Heart left ventricle (tissue), 16 donors: ENCODE data around the gene BAIAP2. TPM values are rescaled to one million over a fixed set of nuclear protein-coding genes. Genes with fewer than 3 reads are reported as not detected.

Experiments
- ATAC-seq, 4 donors: fragments of 200-7000 bp; cut with Tn5 transposase; one replicate each; pipeline ENCODE4 v1.9.1; 2020 to 2022; ENCODE audit warnings: moderate library complexity in 4 of 4, mild to moderate bottlenecking in 3 of 4, moderate number of reproducible peaks in 1 of 4
- DNase-seq, 5 donors: peaks; one replicate each; pipeline ENCODE4 v3.0.0-alpha.2; 2020
- H3K27ac ChIP-seq, 12 donors: fragments of 200-600 bp; sonication (generic) in 4 of 12; one replicate each; pipeline versions ENCODE4 v1.5.0 to v1.8.0; 2016 to 2022; ENCODE audit warnings: mild to moderate bottlenecking in 2 of 12
- H3K27me3 ChIP-seq, 9 donors: fragments of 200-600 bp; sonication (generic) in 2 of 9; one replicate each; pipeline versions ENCODE4 v1.5.1 to v1.8.0; 2016 to 2022; ENCODE audit warnings: mild to moderate bottlenecking in 3 of 9
- H3K36me3 ChIP-seq, 9 donors: fragments of 200-600 bp; sonication (generic) in 2 of 9; one replicate each; pipeline versions ENCODE4 v1.5.0 to v1.8.0; 2018 to 2022; ENCODE audit warnings: mild to moderate bottlenecking in 2 of 9
- H3K4me1 ChIP-seq, 12 donors: fragments of 200-600 bp; sonication (generic) in 4 of 12; one replicate each; pipeline versions ENCODE4 v1.5.0 to v1.8.0; 2016 to 2022; ENCODE audit warnings: mild to moderate bottlenecking in 3 of 12
- H3K4me3 ChIP-seq, 12 donors: fragments of 200-600 bp; sonication (generic) in 4 of 12; one replicate each; pipeline versions ENCODE4 v1.5.0 to v1.8.0; 2017 to 2022; ENCODE audit warnings: mild to moderate bottlenecking in 9 of 12, moderate library complexity in 4 of 12
- H3K9me3 ChIP-seq, 12 donors: fragments of 200-600 bp; sonication (generic) in 4 of 12; one replicate each; pipeline versions ENCODE4 v1.5.0 to v1.8.0; 2016 to 2022; ENCODE audit warnings: mild to moderate bottlenecking in 1 of 12
- POLR2A ChIP-seq, 2 donors: fragments of 450-650 bp; IDR thresholded peaks; one replicate each; pipeline ENCODE4 v1.6.1; 2017; ENCODE audit warnings: antibody characterized with exemption in 2 of 2, mild to moderate bottlenecking in 2 of 2, moderate library complexity in 2 of 2
- WGBS, 4 donors: extraction: QIAGEN DNeasy Blood & Tissue Kit in 2 of 4; methylation state at CpG; one replicate each; pipeline versions ENCODE4 v1.1.5 to v1.1.7; 2013 to 2018; 5-methylcytosine and 5-hydroxymethylcytosine counted together
- intact Hi-C, 10 donors: fragments of 100-400 bp; cut with DNase I; formaldehyde crosslinking; loops; one replicate each; pipeline versions ENCODE4 v1.11.1 to v1.14.2; 2022
- polyA plus RNA-seq, 2 donors: library from polyadenylated mRNA; stranded (reverse); fragments of 200-250 nt; gene quantifications; one replicate each; pipeline ENCODE4 v1.2.3, GENCODE V29; 2013
- total RNA-seq, 9 donors: library from RNA; depleted of rRNA in 2 of 9; stranded (reverse); fragments of >200 nt in 2 of 9; fragmentation: NEBNext Ultra II Directional in 3 of 9; extraction: Animal tissue kit (Norgen Biotek cat#: 25700) in 3 of 9; gene quantifications; one replicate each; pipeline versions ENCODE4 v1.1.0 to v1.2.4, GENCODE V29; 2016 to 2023
- TF ChIP-seq, protein P1 (sequence below), 12 donors: fragments of 200-600 bp; sonication (generic) in 4 of 12; IDR thresholded peaks; one replicate each; pipeline versions ENCODE4 v1.5.0 to v1.8.0; 2018 to 2022; ENCODE audit warnings: antibody characterized with exemption in 12 of 12, mild to moderate bottlenecking in 5 of 12
- donor health status: ischemic (EF 13 %, LVEDD 7.1; RV severe dilation, severe dysfunction).
- donor health status: healthy with polysubstance abuse.
- donor health status: DM: no; HTN: yes; CAD: no.
- donor health status: DM: no; HTN: no; CAD: no.
- donor health status: ischemic (EF 25% LVEDD 6.9; RV normal size, moderate dysfunction).
- donor health status: ischemic (EF 25% LVEDD 5.7; RV mildly dilated, moderate dysfunction).
- donor health status: healthy.
- donor health status: DM: yes; HTN: yes; CAD: no.
- donor health status: ischemic (EF 35%, LVEDD 5.7; RV mildly dilated, moderate dysfunction).
- donor health status: nonischemic (EF 11% LVEDD 7.7; RV severe dilation, severe dysfunction).
- donor health status: DM: yes; HTN: yes; CAD: no.
- donor health status: PGD.
- donor health status: ischemic (EF 29% LVEDD 5.4; RV normal size, mild dysfunction).
- donor health status: nonischemic (EF 23%, LVEDD 6.1; RV moderate dilation, normal function).

Gene BAIAP2
- total and polyA plus RNA-seq, 11 donors, result 8.9 to 30.2 (median 18.5) TPM

GRCh38 chr17:80992077-80992947 is 42.6 kb upstream of the BAIAP2 start:
- peak in 2 of 5 donors; percentile 27 to 68 for DNase-seq
- peaks cover 0 to 40% (median 27%) of the 10 kb centered on the region in 12 donors for H3K4me1 ChIP-seq
- H3K4me3 ChIP-seq, result peak overlapping the region; percentile 68 to 100 (median 96)
- intact Hi-C loops, result loop anchor here in 3 of 10 donors (5.0 kb wide), 3 partner anchors 40 to 250 kb away; no protein-coding TSS in a partner anchor
- no peak for TF ChIP-seq POLR2A (IDR thresholded peaks at IDR 0.05)
- TF ChIP-seq, protein P1, sequence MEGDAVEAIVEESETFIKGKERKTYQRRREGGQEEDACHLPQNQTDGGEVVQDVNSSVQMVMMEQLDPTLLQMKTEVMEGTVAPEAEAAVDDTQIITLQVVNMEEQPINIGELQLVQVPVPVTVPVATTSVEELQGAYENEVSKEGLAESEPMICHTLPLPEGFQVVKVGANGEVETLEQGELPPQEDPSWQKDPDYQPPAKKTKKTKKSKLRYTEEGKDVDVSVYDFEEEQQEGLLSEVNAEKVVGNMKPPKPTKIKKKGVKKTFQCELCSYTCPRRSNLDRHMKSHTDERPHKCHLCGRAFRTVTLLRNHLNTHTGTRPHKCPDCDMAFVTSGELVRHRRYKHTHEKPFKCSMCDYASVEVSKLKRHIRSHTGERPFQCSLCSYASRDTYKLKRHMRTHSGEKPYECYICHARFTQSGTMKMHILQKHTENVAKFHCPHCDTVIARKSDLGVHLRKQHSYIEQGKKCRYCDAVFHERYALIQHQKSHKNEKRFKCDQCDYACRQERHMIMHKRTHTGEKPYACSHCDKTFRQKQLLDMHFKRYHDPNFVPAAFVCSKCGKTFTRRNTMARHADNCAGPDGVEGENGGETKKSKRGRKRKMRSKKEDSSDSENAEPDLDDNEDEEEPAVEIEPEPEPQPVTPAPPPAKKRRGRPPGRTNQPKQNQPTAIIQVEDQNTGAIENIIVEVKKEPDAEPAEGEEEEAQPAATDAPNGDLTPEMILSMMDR (IDR thresholded peaks at IDR 0.05), result no peak
- peaks cover 3 to 26% (median 25%) of the 10 kb centered on the region in 9 donors for H3K36me3 ChIP-seq
- WGBS, 4 donors, result 3 to 12% (median 5%) methylated on average over 17 to 90 of the region's 90 CpGs
- peak in 2 of 4 donors; percentile 2 to 15 for ATAC-seq
- no peaks in the 10 kb centered on the region for H3K9me3 ChIP-seq
- peaks cover 0 to 7% (median 0%) of the 10 kb centered on the region in 9 donors for H3K27me3 ChIP-seq
- H3K27ac ChIP-seq, result peak overlapping the region in 11 of 12 donors; percentile 41 to 86 (median 64)

- peaks cover 0 to 7% (median 0%) of the 10 kb centered on the region in 9 donors for H3K27me3 ChIP-seq
- peak overlapping the region in 9 of 12 donors; percentile 68 to 100 (median 95) for H3K4me3 ChIP-seq
- H3K27ac ChIP-seq, result peak overlapping the region in 1 of 12 donors; percentile 86
- WGBS, 4 donors, result 52 to 72% (median 56%) methylated on average over 16 to 18 of the region's 18 CpGs
- H3K36me3 ChIP-seq, result peaks cover 4 to 34% (median 32%) of the 10 kb centered on the region in 9 donors
- no peak for ATAC-seq
- intact Hi-C loops, result loop anchor here in 3 of 10 donors (5.0 kb wide), 3 partner anchors 39 to 249 kb away; no protein-coding TSS in a partner anchor
- DNase-seq, result peak in 1 of 5 donors; percentile 24
- H3K4me1 ChIP-seq, result peaks cover 0 to 37% (median 27%) of the 10 kb centered on the region in 12 donors
- H3K9me3 ChIP-seq, result no peaks in the 10 kb centered on the region
- TF ChIP-seq, protein P1 (IDR thresholded peaks at IDR 0.05), result no peak
- TF ChIP-seq POLR2A (IDR thresholded peaks at IDR 0.05), result no peak
Measured at GRCh38 chr17:80992948-80993624, 41.9 kb upstream of the BAIAP2 start.

DNA sequence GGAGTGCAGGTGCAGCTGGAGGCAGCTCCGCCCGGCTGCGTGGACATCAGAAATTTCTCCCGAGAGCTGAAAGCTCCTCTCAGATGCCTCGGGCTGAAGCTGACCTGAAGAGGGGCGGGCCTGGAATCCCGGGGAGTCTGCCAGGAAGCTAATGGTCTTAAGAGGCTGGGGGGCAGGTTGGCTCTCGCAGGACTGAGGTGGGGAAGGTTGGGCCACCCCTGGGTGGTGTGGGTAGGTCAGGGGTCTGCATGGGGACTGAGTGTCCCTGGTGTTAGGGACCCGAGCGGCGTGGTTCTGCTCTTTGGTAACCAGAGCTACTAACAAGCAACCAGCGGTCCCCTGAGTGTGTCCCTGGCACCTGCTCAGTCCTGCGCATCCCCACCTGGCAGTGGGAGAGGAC is 39.8 kb upstream of the BAIAP2 start:
- H3K4me1 ChIP-seq, result peaks cover 0 to 30% (median 20%) of the 10 kb centered on the region in 12 donors
- H3K36me3 ChIP-seq, result peaks cover 4 to 54% (median 53%) of the 10 kb centered on the region in 9 donors
- no peaks in the 10 kb centered on the region for H3K9me3 ChIP-seq
- TF ChIP-seq, protein P1 (IDR thresholded peaks at IDR 0.05), result no peak
- no peak for TF ChIP-seq POLR2A (IDR thresholded peaks at IDR 0.05)
- peak in 1 of 5 donors; percentile 16 for DNase-seq
- H3K4me3 ChIP-seq, result no peak overlapping the region
- H3K27me3 ChIP-seq, result peaks cover 0 to 2% (median 0%) of the 10 kb centered on the region in 9 donors
- no peak for ATAC-seq
- 92 to 97% (median 93%) methylated on average over 10 to 13 of the region's 13 CpGs for WGBS, 4 donors
- intact Hi-C loops, result no loop called here
- H3K27ac ChIP-seq, result no peak overlapping the region
